ENCODE measurements around the gene CCER1.

CCER1 gene

DNA sequence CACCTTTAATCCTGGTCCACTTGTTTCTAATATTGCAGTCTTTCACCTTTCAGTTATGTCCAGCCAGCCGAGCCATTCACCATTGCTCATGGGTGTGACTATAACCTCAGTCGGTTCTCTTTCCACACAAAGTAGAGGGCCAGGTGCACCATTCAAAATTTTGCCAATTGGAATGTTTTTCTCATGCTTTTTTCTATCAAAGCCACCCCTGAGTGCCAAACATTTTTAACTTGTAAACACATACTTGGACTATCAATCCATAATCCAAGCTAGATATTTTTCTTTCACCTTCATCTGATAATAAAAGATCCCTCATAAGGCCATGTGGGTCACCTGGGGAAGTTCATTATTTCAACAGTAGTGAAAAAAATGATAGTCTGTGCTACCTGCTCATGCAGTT lies 52.4 kb downstream of the CCER1 start:
- H3K36me3 ChIP-seq (ENCODE audit: insufficient read depth, low read length) = no peaks in the 10 kb centered on the region
- no peak overlapping the region for H3K4me3 ChIP-seq (ENCODE audit: low read depth in 1 of 2, low read length in 2 of 2)
- DNase-seq (no peak), ATAC-seq (ENCODE audit: insufficient read depth, low read depth) (no peak)
- H3K9me3 ChIP-seq (ENCODE audit: insufficient read depth, low read length, severe bottlenecking) = no peaks in the 10 kb centered on the region
- no peak overlapping the region for H3K9ac ChIP-seq (ENCODE audit: low read depth, low read length)
- no peaks in the 10 kb centered on the region for H3K4me1 ChIP-seq (ENCODE audit: insufficient read depth, low read length)
- no peaks in the 10 kb centered on the region for H3K27me3 ChIP-seq (ENCODE audit: insufficient read depth, low read length, poor library complexity)
- no peak overlapping the region for H3K27ac ChIP-seq (ENCODE audit: low read length)
- H3K4me2 ChIP-seq (ENCODE audit: insufficient read depth, low read length) = no peak overlapping the region
- H4K20me1 ChIP-seq (ENCODE audit: insufficient read depth, low read length) = no peaks in the 10 kb centered on the region
- no peaks in the 10 kb centered on the region for H3K79me2 ChIP-seq (ENCODE audit: insufficient read depth, low read length)
- TF ChIP-seq CTCF (IDR thresholded peaks at IDR 0.05; ENCODE audit: borderline replicate concordance, extremely low read depth, low read length, poor library complexity, severe bottlenecking) = no peak
- no peak for TF ChIP-seq EZH2 (IDR thresholded peaks at IDR 0.05; ENCODE audit: borderline replicate concordance, low read depth, low read length, severe bottlenecking)
- H2AFZ ChIP-seq (ENCODE audit: low read depth, low read length) = no peak overlapping the region
